ENCODE results near the gene CRACR2A.

The CRACR2A gene

GRCh38 chr12:3613641-3614395 is 139.1 kb downstream of the CRACR2A start:
- TF ChIP-seq, protein P1, sequence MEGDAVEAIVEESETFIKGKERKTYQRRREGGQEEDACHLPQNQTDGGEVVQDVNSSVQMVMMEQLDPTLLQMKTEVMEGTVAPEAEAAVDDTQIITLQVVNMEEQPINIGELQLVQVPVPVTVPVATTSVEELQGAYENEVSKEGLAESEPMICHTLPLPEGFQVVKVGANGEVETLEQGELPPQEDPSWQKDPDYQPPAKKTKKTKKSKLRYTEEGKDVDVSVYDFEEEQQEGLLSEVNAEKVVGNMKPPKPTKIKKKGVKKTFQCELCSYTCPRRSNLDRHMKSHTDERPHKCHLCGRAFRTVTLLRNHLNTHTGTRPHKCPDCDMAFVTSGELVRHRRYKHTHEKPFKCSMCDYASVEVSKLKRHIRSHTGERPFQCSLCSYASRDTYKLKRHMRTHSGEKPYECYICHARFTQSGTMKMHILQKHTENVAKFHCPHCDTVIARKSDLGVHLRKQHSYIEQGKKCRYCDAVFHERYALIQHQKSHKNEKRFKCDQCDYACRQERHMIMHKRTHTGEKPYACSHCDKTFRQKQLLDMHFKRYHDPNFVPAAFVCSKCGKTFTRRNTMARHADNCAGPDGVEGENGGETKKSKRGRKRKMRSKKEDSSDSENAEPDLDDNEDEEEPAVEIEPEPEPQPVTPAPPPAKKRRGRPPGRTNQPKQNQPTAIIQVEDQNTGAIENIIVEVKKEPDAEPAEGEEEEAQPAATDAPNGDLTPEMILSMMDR (IDR thresholded peaks at IDR 0.05; ENCODE audit: insufficient read depth, low read length, poor library complexity, severe bottlenecking) = no peak
- H3K36me3 ChIP-seq (ENCODE audit: control insufficient read depth, insufficient read depth, low read length) = peaks cover 4% of the 10 kb centered on the region
- DNase-seq (ENCODE audit: extremely low read depth, insufficient read length) = no peak
- no peaks in the 10 kb centered on the region for H3K27me3 ChIP-seq (replicated peaks; ENCODE audit: control insufficient read depth, insufficient read depth, low read length)
- H3K4me3 ChIP-seq (replicated peaks; ENCODE audit: low read depth, low read length) = no peak overlapping the region

DNA sequence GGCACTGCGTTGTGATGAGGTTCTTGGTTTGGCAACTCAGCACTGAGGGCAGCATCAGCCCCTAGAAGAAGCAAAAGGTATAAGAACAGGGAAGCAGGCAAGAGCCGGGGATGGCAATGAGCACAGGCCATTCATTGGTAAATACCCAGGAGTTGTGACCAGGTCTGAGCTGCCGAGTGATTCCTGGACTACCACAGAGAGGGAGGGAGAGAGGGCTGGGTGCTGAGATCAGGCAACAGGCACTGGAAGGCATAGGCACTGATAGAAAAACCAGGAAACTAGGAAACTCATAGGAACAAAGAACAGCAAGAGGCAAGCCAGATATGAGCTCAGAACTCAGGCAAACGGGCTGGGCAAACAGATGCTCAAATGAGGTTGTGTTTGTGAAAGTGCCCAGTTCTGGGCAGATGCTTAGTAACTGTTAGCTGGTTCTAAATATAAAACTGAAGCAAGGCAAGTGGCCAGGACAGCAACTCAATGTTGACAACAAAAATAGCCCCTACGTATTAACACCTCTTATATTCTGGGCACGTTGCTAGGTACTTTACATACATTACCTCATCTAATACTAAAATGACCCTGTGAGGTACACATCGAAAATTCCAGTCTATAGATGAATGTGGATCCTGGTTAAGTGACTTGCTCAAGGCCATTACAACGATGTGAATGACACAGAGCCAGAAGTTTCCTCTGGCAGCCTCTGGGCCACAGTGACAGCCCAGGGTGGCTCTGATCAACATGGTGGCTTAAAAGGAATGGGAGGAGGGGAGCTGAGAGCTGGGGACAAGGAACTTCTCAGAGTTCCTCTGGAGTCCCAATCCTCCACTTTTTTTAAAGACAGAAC is 140.8 kb downstream of the CRACR2A start:
- no peak for DNase-seq (ENCODE audit: extremely low read depth, insufficient read length)
- TF ChIP-seq, protein P1 (IDR thresholded peaks at IDR 0.05; ENCODE audit: insufficient read depth, low read length, poor library complexity, severe bottlenecking) = no peak

GRCh38 chr12:3607821-3608220 is 145.1 kb downstream of the CRACR2A start:
- TF ChIP-seq, protein P1 (IDR thresholded peaks at IDR 0.05; ENCODE audit: insufficient read depth, low read length, poor library complexity, severe bottlenecking) = no peak
- no peaks in the 10 kb centered on the region for H3K36me3 ChIP-seq (ENCODE audit: control insufficient read depth, insufficient read depth, low read length)

More for the DNA sequence above, 140.8 kb downstream of the CRACR2A start:
- Histone ChIP-seq H3K4me3 (replicated peaks; ENCODE audit: low read depth, low read length) (no peak overlapping the region), H3K27me3 (replicated peaks; ENCODE audit: control insufficient read depth, insufficient read depth, low read length) (no peaks in the 10 kb centered on the region), H3K36me3 (ENCODE audit: control insufficient read depth, insufficient read depth, low read length) (peaks cover 4% of the 10 kb centered on the region)

DNA sequence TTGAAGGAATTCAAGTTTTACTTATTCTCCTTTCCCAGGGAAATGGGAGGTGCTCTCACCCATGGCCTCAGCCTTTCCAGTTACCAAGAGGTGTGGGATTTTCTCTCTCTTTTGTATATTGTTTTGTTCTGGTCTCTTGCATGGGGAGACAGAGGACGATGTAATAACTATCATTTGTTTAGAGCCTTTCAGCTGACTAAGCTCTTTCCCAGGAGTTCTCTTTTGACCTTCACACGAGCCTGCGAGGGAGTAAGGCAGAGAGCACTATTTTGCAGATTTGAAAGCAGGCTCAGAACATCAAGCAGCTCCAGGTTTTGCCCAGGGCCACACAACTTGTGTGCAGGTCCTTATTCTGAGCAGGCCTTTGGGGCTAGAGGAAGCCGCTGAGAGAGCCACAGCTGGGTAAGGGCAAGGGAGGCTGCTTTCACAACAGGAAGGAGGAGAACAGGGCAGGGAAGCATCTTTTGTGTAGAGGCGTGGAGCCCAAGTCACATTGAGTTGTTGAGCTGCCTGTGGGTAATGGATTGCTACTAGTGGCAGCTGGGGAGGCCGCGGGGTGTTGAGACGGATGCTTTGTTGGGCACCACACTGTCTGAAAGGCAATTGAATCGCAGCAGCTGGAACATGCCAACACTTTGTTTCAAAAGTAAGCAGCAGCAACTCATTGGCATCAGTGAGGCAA is 145.7 kb downstream of the CRACR2A start:
- H3K4me3 ChIP-seq (replicated peaks; ENCODE audit: low read depth, low read length) = no peak overlapping the region
- H3K27me3 ChIP-seq (replicated peaks; ENCODE audit: control insufficient read depth, insufficient read depth, low read length) = no peaks in the 10 kb centered on the region
- H3K36me3 ChIP-seq (ENCODE audit: control insufficient read depth, insufficient read depth, low read length) = no peaks in the 10 kb centered on the region
- no peak for DNase-seq (ENCODE audit: extremely low read depth, insufficient read length)
- TF ChIP-seq, protein P1 (IDR thresholded peaks at IDR 0.05; ENCODE audit: insufficient read depth, low read length, poor library complexity, severe bottlenecking) = no peak

More at GRCh38 chr12:3607821-3608220, 145.1 kb downstream of the CRACR2A start:
- Histone ChIP-seq H3K4me3 (replicated peaks; ENCODE audit: low read depth, low read length) (no peak overlapping the region), H3K27me3 (replicated peaks; ENCODE audit: control insufficient read depth, insufficient read depth, low read length) (no peaks in the 10 kb centered on the region)
- DNase-seq (ENCODE audit: extremely low read depth, insufficient read length) = no peak

DNA sequence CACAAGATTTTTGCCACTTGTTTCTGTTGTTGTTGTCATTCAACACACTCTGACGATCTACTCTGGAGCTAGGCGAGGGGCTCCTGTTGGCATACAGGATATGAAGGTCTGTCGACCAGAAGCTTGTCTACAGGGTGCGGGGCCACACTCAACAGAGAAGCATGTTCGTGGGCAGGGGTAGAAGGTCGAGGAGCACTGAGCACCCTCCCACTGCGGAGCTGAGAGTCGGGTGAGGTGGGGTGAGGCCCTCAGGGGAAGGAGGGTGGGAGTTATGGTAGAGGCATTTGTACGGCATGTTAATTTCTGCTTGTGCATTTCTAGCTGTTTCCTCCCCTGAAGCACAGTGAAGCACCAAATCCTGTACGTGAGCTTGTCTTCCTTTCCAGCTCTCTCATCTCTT is 146.8 kb downstream of the CRACR2A start:
- TF ChIP-seq, protein P1 (IDR thresholded peaks at IDR 0.05; ENCODE audit: insufficient read depth, low read length, poor library complexity, severe bottlenecking) = no peak
- Histone ChIP-seq H3K4me3 (replicated peaks; ENCODE audit: low read depth, low read length) (no peak overlapping the region), H3K27me3 (replicated peaks; ENCODE audit: control insufficient read depth, insufficient read depth, low read length) (no peaks in the 10 kb centered on the region), H3K36me3 (ENCODE audit: control insufficient read depth, insufficient read depth, low read length) (no peaks in the 10 kb centered on the region)
- DNase-seq (ENCODE audit: extremely low read depth, insufficient read length) = no peak

Data from GM06990 (cell line).